PC-3 (cell line): ENCODE data around the gene MAPKBP1. TPM values are rescaled to one million over a fixed set of nuclear protein-coding genes. Genes with fewer than 3 reads are reported as not detected.

Experiments used
- ATAC-seq: fragments of 200-7000 bp; cut with Tn5 transposase; 2 replicates; pipeline ENCODE4 v1.9.1; 2020; ENCODE audit warnings: mild to moderate bottlenecking, moderate library complexity
- BruUV-seq: library from RNA; stranded (reverse); fragments of 400-500 nt; replicated peaks from 2 replicates; lab custom pipeline; 2021; lab: Mats Ljungman, UMichigan
- CTCF ChIA-PET: fragments of 300-600 bp; sonication (Branson Sonifier 250); formaldehyde crosslinking; loops from one replicate; lab custom pipeline; 2022; ENCODE audit warnings: antibody characterized with exemption; lab: Charles Lee
- POLR2A ChIA-PET: fragments of 300-600 bp; sonication (Branson Sonifier 250); formaldehyde crosslinking; loops from one replicate; lab custom pipeline; 2022; ENCODE audit warnings: antibody characterized with exemption; ENCODE audit not compliant: unreplicated experiment; lab: Charles Lee
- DNase-seq: peaks from one replicate; pipeline ENCODE4 v3.0.0-alpha.2; 2015
- H2AFZ ChIP-seq: fragments of 300-600 bp; sonication (generic); 2 replicates; pipeline ENCODE4 v1.6.0; 2016; ENCODE audit warnings: antibody characterized with exemption, low read length
- H3F3A ChIP-seq: fragments of 300-600 bp; sonication (generic); one replicate; pipeline ENCODE4 v1.6.0; 2017; ENCODE audit warnings: antibody characterized with exemption, low read length, control low read depth, mild to moderate bottlenecking; ENCODE audit not compliant: unreplicated experiment
- H3K27ac ChIP-seq: fragments of 300-600 bp; sonication (generic); 2 replicates; pipeline ENCODE4 v1.5.1; 2016; ENCODE audit warnings: mild to moderate bottlenecking, low read length
- H3K27me3 ChIP-seq: fragments of 300-600 bp; sonication (generic); 2 replicates; pipeline ENCODE4 v1.6.1; 2016; ENCODE audit warnings: low read length, mixed read lengths
- H3K36me3 ChIP-seq: fragments of 300-600 bp; sonication (generic); 2 replicates; pipeline ENCODE4 v1.6.1; 2016; ENCODE audit warnings: low read depth, mixed run types, low read length, mixed read lengths
- H3K4me1 ChIP-seq: fragments of 300-600 bp; sonication (generic); 2 replicates; pipeline ENCODE4 v1.5.1; 2016; ENCODE audit warnings: low read length; ENCODE audit not compliant: insufficient read depth
- H3K4me2 ChIP-seq: fragments of 300-600 bp; sonication (generic); 2 replicates; pipeline ENCODE4 v1.6.0; 2016; ENCODE audit warnings: low read length
- H3K4me3 ChIP-seq: fragments of 300-600 bp; sonication (generic); 2 replicates; pipeline ENCODE4 v1.5.1; 2016; ENCODE audit warnings: mild to moderate bottlenecking, low read length, mixed read lengths
- H3K79me2 ChIP-seq: fragments of 300-600 bp; sonication (generic); 2 replicates; pipeline ENCODE4 v1.6.1; 2017; ENCODE audit warnings: low read length, mixed read lengths
- H3K9ac ChIP-seq: fragments of 300-600 bp; sonication (generic); 2 replicates; pipeline ENCODE4 v1.6.0; 2016; ENCODE audit warnings: mild to moderate bottlenecking, low read length
- H3K9me2 ChIP-seq: fragments of 300-600 bp; sonication (generic); replicated peaks from 2 replicates; pipeline ENCODE4 v1.6.1; 2016; ENCODE audit warnings: mixed run types, low read length, mixed read lengths
- H3K9me3 ChIP-seq: fragments of 300-600 bp; sonication (generic); 2 replicates; pipeline ENCODE4 v1.6.1; 2016; ENCODE audit warnings: low read length, mixed read lengths
- H4K20me1 ChIP-seq: fragments of 300-600 bp; sonication (generic); 2 replicates; pipeline ENCODE4 v1.6.1; 2016; ENCODE audit warnings: low read length, mixed read lengths
- EZH2 ChIP-seq: fragments of 300-600 bp; sonication (generic); IDR thresholded peaks from one replicate; pipeline ENCODE4 v1.6.1; 2017; ENCODE audit warnings: antibody characterized with exemption, mild to moderate bottlenecking, low read length; ENCODE audit not compliant: unreplicated experiment
- EZH2phosphoT487 ChIP-seq: fragments of 300-600 bp; sonication (generic); IDR thresholded peaks from 2 replicates; pipeline ENCODE4 v1.6.1; 2018; ENCODE audit warnings: mild to moderate bottlenecking, antibody characterized with exemption, low read length, borderline replicate concordance
- intact Hi-C: fragments of 100-400 bp; cut with micrococcal nuclease; formaldehyde crosslinking; loops from 2 replicates; pipeline ENCODE4 v1.9.0; 2023
- total RNA-seq: library from RNA; depleted of rRNA; stranded (reverse); fragments of >200 nt; gene quantifications from 2 replicates; pipeline ENCODE4 v1.2.3, GENCODE V29; 2014
- TF ChIP-seq, protein P1 (sequence below): fragments of 300-600 bp; sonication (generic); conservative IDR thresholded peaks from 2 replicates; pipeline ENCODE4 v1.5.1; 2017; ENCODE audit warnings: antibody characterized with exemption, low read depth, mild to moderate bottlenecking, low read length

MAPKBP1 gene
- total RNA-seq, 1 experiment from 2014 or later: 29.1 TPM

DNA sequence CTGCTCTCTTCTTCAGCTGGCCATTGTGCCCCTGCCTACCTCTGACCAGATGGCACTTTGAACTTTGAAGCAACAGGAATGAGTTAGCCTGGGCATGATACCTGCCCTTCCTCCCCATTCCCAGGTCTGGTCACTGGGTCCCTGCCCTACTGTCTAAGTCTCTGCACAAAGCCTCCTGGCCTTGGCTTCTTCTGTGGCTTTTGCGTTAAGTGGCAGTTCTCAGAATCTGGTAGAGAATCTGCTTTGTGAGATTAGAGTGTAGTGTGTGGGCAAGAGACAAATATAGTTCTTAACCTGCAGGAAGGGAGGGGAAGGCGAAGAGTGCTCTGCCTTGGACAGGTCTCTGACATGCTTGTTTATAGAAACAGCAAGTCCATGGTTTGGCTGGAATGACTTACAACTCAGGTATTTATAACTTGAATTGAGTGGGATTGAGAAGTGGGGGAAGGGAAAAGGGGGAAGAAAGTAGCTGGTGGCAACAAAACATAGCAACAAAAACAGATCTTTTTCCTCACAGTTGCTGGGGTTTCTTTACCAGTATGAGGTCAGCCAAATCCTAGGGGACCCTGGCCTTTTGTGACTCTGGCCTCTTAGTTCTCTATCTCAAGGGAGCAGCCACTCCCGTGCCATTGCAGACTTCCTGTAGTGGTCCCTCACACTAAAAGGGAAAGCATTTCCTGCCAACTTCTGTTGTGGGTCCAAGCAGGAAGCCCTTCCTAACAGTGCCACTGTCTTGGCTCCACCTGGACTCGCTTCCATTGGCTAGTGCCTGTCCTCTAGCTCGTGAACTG is 16.7 kb downstream of the MAPKBP1 start:
- BruUV-seq: no TSS peak
- peak overlapping the region; percentile 18 for H3K9ac ChIP-seq
- H3K79me2 ChIP-seq: peaks cover 75% of the 10 kb centered on the region
- TF ChIP-seq, protein P1, sequence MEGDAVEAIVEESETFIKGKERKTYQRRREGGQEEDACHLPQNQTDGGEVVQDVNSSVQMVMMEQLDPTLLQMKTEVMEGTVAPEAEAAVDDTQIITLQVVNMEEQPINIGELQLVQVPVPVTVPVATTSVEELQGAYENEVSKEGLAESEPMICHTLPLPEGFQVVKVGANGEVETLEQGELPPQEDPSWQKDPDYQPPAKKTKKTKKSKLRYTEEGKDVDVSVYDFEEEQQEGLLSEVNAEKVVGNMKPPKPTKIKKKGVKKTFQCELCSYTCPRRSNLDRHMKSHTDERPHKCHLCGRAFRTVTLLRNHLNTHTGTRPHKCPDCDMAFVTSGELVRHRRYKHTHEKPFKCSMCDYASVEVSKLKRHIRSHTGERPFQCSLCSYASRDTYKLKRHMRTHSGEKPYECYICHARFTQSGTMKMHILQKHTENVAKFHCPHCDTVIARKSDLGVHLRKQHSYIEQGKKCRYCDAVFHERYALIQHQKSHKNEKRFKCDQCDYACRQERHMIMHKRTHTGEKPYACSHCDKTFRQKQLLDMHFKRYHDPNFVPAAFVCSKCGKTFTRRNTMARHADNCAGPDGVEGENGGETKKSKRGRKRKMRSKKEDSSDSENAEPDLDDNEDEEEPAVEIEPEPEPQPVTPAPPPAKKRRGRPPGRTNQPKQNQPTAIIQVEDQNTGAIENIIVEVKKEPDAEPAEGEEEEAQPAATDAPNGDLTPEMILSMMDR: no peak
- TF ChIP-seq EZH2: no peak
- no peak for TF ChIP-seq EZH2phosphoT487
- ChIA-PET POLR2A (interaction anchor here (0.9 kb wide), 1 partner anchor 17 kb away, joined by 7 read pairs; no protein-coding TSS in a partner anchor), CTCF (interaction anchor here (0.7 to 1.0 kb wide), 2 partner anchors 18 to 36 kb away, joined by 3 to 6 read pairs; no protein-coding TSS in a partner anchor)
- H4K20me1 ChIP-seq: no peaks in the 10 kb centered on the region
- peak overlapping the region; percentile 26; the same call in 1 of the 2 replicates for H2AFZ ChIP-seq
- no peaks in the 10 kb centered on the region for H3K27me3 ChIP-seq
- no peaks in the 10 kb centered on the region for H3F3A ChIP-seq
- H3K4me1 ChIP-seq: peaks cover 38% of the 10 kb centered on the region
- intact Hi-C loops: loop anchor here (2.0 kb wide), 1 partner anchor 16 kb away; the partner anchor contains the start of gene MAPKBP1
- H3K27ac ChIP-seq: peak overlapping the region; percentile 84
- peak; percentile 90 for DNase-seq
- no peaks in the 10 kb centered on the region for H3K9me3 ChIP-seq
- H3K4me3 ChIP-seq: peak overlapping the region; percentile 6; the same call in 1 of the 2 replicates
- H3K4me2 ChIP-seq: peak overlapping the region; percentile 75
- ATAC-seq: peak; percentile 91
- H3K36me3 ChIP-seq: no peaks in the 10 kb centered on the region
- H3K9me2 ChIP-seq: no peaks in the 10 kb centered on the region

DNA sequence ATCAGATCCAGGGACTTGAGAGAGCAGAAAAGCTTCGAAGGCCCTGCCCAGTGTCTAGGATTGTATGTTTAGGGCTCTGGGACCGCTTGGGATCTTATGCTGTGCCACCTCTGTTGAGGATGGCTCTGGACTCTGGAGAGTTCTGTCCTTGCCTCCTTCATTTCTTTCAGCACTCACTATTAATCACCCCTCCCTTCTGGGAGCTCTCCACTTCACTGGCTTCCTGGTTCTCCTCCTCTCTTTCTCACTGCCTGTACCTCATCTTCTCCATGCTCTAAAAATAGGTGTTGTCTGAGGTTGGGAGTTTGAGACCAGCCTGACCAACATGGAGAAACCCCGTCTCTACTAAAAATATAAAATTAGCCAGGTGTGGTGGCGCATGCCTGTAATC is 17.3 kb downstream of the MAPKBP1 start:
- Histone ChIP-seq H3K4me2 (peak overlapping the region; percentile 75), H3F3A (no peaks in the 10 kb centered on the region), H3K9me3 (no peaks in the 10 kb centered on the region), H3K27me3 (no peaks in the 10 kb centered on the region), H3K36me3 (no peaks in the 10 kb centered on the region), H3K9ac (peak overlapping the region; percentile 17), H3K27ac (peak overlapping the region; percentile 84), H3K79me2 (peaks cover 76% of the 10 kb centered on the region), H4K20me1 (no peaks in the 10 kb centered on the region), H3K4me3 (no peak overlapping the region), H3K4me1 (peaks cover 44% of the 10 kb centered on the region), H2AFZ (peak overlapping the region; percentile 26; the same call in 1 of the 2 replicates), H3K9me2 (no peaks in the 10 kb centered on the region)
- ChIA-PET CTCF (interaction anchor here (0.7 to 1.0 kb wide), 2 partner anchors 18 to 36 kb away, joined by 3 to 6 read pairs; no protein-coding TSS in a partner anchor), POLR2A (interaction anchor here (0.9 kb wide), 1 partner anchor 18 kb away, joined by 7 read pairs; no protein-coding TSS in a partner anchor)
- ATAC-seq (peak; percentile 10; the same call in 1 of the 2 replicates), DNase-seq (no peak)
- TF ChIP-seq, protein P1: no peak
- TF ChIP-seq EZH2: no peak
- TF ChIP-seq EZH2phosphoT487: no peak
- no TSS peak for BruUV-seq
- intact Hi-C loops: loop anchor here (2.0 kb wide), 1 partner anchor 17 kb away; the partner anchor contains the start of gene MAPKBP1
